Embryonic facial prominence (tissue), 1 donor: ENCODE measurements around the gene BCL11B.

Experiments used
- DNase-seq: peaks from one replicate; pipeline ENCODE4 v3.0.0-alpha.2; 2016; ENCODE audit errors: extremely low spot score

Gene BCL11B

GRCh38 chr14:99267837-99268781 is 3.9 kb downstream of the BCL11B start:
- DNase-seq: no peak

GRCh38 chr14:99267381-99267780 is 4.6 kb downstream of the BCL11B start:
- DNase-seq: no peak

- DNase-seq: peak; percentile 80
Measured at GRCh38 chr14:99266181-99267178, 5.5 kb downstream of the BCL11B start.

- DNase-seq: no peak
Measured at GRCh38 chr14:99265571-99265970, 6.4 kb downstream of the BCL11B start.

GRCh38 chr14:99264691-99265450 is 7.1 kb downstream of the BCL11B start:
- no peak for DNase-seq

- DNase-seq: no peak
Measured at GRCh38 chr14:99263564-99264330, 8.2 kb downstream of the BCL11B start.

- no peak for DNase-seq
Measured at GRCh38 chr14:99262977-99263448, 9.0 kb downstream of the BCL11B start.

GRCh38 chr14:99261912-99262787 is 9.8 kb downstream of the BCL11B start:
- no peak for DNase-seq

GRCh38 chr14:99260587-99261551 is 11.1 kb downstream of the BCL11B start:
- no peak for DNase-seq

- no peak for DNase-seq
Measured at GRCh38 chr14:99260116-99260515, 11.9 kb downstream of the BCL11B start.

GRCh38 chr14:99258876-99259726 is 12.9 kb downstream of the BCL11B start:
- no peak for DNase-seq

GRCh38 chr14:99258341-99258861 is 13.6 kb downstream of the BCL11B start:
- no peak for DNase-seq

- no peak for DNase-seq
Measured at GRCh38 chr14:99257673-99258221, 14.2 kb downstream of the BCL11B start.

GRCh38 chr14:99257122-99257672 is 14.8 kb downstream of the BCL11B start:
- DNase-seq: no peak

- DNase-seq: no peak
Measured at GRCh38 chr14:99256483-99256874, 15.5 kb downstream of the BCL11B start.

- DNase-seq: no peak
Measured at GRCh38 chr14:99255621-99256482, 16.1 kb downstream of the BCL11B start.
